ENCODE measurements around the gene MAPK8IP3.

Gene MAPK8IP3

GRCh38 chr16:1680361-1680760, 25.6 kb upstream of the MAPK8IP3 start:
- DNase-seq = no peak

GRCh38 chr16:1681032-1681431, 25.0 kb upstream of the MAPK8IP3 start:
- DNase-seq = no peak

DNA sequence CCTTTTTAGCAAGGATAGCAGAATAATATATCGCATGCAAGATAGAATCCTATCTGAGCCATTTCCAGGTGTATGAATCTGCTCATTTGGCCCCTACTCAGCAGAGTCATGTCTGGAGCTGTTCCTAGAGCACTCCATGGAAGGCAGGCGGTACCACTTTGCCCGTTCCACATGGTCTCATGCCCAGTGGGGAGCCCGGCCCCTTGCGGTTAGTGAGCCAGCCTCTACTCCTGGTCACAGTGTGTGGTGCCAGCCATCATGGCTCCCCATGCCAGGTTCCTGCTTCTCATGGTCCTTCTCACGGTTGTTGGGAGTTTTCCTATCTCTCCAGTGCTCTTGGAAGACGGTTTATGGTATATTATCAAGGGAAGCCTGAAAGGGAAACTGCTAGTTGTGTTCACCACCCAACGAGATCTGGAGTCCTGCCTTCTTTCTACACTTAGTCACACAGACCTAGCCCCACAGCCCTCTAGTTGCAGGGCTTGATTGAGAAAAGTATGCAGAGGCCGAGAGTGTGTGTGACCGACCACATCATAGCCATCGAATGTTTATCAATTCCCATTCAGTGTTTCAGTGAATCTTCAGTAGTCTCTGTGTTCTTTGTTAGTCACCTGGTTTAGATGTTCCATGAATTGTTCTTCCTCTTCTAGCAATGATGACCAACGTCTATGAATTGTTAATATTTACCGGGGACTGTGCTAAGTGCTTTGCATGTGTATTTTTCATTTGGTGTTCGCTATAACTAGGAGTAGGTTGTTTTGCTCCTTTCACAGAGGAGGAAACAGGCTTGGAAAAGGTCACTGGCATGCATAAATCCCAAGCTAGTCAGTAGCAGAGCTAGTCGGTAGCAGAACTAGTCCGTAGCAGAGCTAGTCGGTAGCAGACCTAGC, 18.3 kb upstream of the MAPK8IP3 start:
- DNase-seq = no peak

DNA sequence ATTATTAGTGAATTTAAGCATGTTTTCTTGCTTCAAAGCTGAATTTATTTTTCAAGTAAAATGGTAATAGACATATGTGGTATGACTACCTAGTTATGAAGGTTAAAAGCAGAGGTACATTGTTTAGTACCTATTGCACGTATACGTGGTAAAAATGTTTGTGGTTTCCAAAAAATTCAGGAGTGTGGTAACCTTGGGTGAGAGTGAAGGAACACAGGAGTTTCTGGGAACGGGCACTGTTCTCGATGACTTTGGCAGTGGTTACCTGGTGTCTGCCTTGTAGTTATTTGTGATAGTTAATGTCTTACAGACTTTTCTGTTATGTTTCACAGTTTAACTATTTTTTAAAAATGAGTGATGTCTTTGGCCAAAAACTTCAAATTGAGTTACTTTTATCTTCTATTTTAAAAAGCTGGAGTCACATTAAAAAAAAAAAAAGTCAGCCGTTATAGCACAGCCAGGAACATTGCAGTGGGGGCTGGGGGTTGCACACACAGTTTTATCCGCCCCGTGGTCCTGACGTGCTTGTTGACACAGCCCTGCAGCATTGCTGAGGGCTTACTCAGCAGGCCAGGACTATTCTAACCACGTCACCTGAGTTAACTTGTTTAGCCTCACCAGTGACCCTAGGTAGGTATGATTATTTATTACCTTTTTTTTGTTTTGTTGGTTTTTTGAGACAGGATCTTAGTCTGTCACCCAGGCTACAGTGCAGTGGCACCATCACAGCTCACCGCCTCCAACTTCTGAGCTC, 17.0 kb upstream of the MAPK8IP3 start:
- DNase-seq = no peak

GRCh38 chr16:1689853-1690252, 16.1 kb upstream of the MAPK8IP3 start:
- DNase-seq = no peak

GRCh38 chr16:1690810-1691209, 15.2 kb upstream of the MAPK8IP3 start:
- DNase-seq = no peak

- DNase-seq = no peak
Observed at GRCh38 chr16:1691276-1691675, 14.7 kb upstream of the MAPK8IP3 start.

- DNase-seq = no peak
Observed at GRCh38 chr16:1691956-1692355, 14.0 kb upstream of the MAPK8IP3 start.

GRCh38 chr16:1696863-1697262, 9.1 kb upstream of the MAPK8IP3 start:
- DNase-seq = no peak

DNA sequence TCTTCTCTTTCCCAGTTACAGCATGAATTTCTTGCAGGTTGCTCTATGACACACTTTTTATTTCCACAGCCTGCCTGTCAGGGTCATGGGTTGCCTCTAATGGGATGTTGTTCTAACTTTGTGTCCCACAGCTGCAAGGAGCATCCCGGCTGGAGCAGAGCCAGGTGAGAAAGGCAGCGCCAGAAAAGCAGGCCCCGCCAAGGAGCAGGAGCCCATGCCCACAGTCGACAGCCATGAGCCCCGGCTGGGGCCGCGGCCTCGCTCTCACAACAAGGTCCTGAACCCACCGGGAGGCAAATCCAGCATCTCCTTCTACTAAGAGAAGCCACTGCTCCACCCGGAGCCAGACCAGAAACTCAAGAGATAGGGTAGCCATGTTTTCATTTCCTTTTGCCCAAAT, 7.3 kb upstream of the MAPK8IP3 start:
- DNase-seq = no peak

GRCh38 chr16:1700246-1700645, 5.7 kb upstream of the MAPK8IP3 start:
- DNase-seq = no peak

GRCh38 chr16:1701216-1701878, 4.6 kb upstream of the MAPK8IP3 start:
- no peak for DNase-seq

DNA sequence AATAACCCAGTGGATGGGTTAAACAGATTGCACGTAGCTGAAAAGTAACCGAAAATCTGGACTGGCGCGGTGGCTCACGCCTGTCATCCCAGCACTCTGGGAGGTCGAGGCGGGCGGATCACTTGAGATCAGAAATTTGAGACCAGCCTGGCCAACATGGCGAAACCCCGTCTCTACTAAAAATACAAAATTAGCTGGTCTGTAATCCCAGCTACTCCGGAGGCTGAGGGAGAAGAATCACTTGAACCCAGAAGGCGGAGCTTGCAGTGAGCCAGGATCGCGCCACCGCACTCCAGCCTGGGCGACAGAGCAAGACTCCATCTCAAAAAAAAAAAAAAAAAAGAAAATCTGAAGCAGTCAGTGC, 689 bp upstream of the MAPK8IP3 start:
- DNase-seq = peak; percentile 61

DNA sequence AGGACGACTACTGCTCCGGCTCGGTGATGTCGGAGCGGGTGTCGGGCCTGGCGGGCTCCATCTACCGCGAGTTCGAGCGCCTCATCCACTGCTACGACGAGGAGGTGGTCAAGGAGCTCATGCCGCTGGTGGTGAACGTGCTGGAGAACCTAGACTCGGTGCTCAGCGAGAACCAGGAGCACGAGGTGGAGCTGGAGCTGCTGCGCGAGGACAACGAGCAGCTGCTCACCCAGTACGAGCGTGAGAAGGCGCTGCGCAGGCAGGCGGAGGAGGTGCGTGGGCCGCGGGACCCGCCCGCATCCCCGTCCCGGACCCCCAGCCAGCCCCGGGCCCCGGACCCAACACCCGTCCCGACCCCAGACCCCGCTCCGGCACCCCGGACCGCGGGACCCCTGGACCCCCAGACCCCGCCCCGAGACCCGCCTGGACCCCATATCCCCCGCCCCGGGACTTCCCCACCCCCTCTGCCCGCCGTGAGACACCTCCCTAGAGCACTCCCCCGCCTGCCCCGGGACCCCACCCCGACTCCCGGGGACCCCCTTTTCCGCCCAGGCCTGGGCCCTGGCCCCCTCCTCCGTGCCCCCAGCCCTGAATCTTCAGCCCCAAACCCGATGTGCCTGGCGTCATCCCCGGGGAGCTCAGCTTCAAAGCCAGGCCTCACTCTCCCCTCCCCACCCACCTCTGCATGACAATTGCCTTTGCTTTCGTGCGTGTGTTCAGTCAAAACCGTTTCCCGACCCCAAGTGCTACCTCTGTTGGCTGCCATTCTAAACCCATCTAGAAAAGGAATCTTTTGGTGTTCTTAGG, 594 bp downstream of the MAPK8IP3 start:
- peak; percentile 70 for DNase-seq

DNA sequence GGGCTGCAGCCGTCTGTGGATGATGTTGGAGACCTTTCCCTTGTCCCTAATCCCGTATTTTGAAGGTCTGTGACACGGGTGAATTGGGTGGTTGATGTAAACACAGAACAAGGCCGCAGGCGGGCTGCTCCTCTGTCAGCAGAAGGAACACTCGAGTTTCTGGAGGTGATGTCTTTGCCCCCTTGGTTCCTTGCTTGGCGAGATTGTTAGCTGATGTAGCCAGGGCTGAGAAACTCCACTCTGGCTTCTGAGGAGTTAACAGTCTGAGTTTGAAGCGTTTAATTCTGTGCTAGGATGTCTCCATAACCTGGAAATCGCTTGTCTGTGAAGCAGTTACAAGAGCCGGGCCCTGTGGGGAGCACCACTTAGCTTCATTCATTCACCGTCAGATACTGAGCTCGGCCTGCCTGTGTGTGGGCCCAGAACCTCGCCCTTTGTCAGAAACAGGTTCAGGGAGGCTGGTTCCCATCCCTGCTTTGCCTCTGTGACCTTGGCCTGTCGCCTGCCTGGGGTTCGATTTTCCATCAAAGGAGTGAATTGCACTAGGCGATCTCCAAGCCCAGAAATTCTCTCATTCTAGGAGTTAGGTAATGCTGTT, 1.3 kb downstream of the MAPK8IP3 start:
- DNase-seq = no peak

GRCh38 chr16:1708083-1708767, 2.2 kb downstream of the MAPK8IP3 start:
- no peak for DNase-seq

GRCh38 chr16:1708768-1709180, 2.8 kb downstream of the MAPK8IP3 start:
- no peak for DNase-seq

DNA sequence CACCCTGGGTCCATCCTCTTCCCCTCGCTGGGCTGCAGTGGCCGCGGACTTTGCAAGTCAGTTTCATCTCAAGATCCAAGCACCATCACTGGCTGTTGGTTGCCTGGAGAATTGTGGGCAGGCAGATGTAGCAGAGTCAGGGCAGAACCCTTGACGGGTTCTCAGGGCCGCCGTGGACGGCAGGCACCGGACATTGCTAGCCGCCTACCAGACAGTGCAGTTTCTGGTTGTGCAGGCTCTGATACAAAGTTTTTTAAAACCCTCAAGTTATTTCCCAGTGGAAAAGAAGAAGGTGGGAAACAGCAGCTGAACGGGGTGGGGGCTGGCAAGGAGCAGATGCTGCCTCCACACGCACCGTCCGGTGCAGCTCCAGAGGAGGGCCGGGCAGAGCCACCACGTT, 3.4 kb downstream of the MAPK8IP3 start:
- DNase-seq = no peak

- DNase-seq = no peak
Observed at GRCh38 chr16:1710811-1711507, 5.0 kb downstream of the MAPK8IP3 start.

- no peak for DNase-seq
Observed at GRCh38 chr16:1712791-1713261, 6.8 kb downstream of the MAPK8IP3 start.

DNA sequence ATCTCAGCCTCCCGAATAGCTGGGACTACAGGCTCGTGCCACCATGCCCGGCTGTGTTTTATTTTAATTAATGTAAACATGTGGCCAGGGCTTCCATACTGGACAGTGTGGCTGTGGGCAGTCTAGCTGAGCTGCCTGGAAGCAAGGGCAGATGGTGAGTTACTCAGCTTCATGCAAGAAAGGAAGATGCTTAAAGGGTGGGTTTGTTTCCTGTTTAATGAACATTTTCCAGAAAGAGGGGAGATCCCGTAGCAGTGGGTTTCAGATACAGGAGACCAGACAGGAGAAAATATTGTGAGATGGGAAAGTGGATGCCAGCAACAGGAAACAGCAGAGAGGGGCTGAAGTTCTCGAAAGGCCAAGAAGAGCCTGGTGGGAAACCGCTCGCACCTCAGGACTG, 7.3 kb downstream of the MAPK8IP3 start:
- no peak for DNase-seq

All from activated CD8-positive, alpha-beta memory T cell treated with anti-CD3 and anti-CD28 coated beads, Interleukin-2, amount 50 U/mL, for 48 hours (primary cell).